Keratinocyte (primary cell): ENCODE data around the gene FADS3. TPM values are rescaled to one million over a fixed set of nuclear protein-coding genes. Genes with fewer than 3 reads are reported as not detected.

Experiments
- DNase-seq: peaks from one replicate; pipeline ENCODE4 v3.0.0-alpha.2; 2011; ENCODE audit warnings: low read depth, missing footprints, low spot score
- FAIRE-seq: peaks from 2 replicates; lab custom pipeline; 2011; peaks lifted over from hg19 to GRCh38; lab: Jason Lieb, UNC
- H2AFZ ChIP-seq: 2 replicates; pipeline ENCODE4 v1.6.0; 2012; ENCODE audit warnings: low read length, control low read depth, inconsistent platforms; ENCODE audit not compliant: control insufficient read depth
- H3K27ac ChIP-seq: 2 replicates; pipeline ENCODE4 v1.5.1; 2011; ENCODE audit warnings: low read length; ENCODE audit not compliant: control insufficient read depth, insufficient read depth
- H3K27me3 ChIP-seq: 3 replicates; pipeline ENCODE4 v1.6.0; 2011; ENCODE audit warnings: low read length; ENCODE audit not compliant: control insufficient read depth, insufficient read depth; ENCODE audit errors: extremely low read depth
- H3K36me3 ChIP-seq, 2 experiments: 2 replicates in 1 of 2; 3 replicates in 1 of 2; pipeline ENCODE4 v1.5.1; 2011; ENCODE audit warnings: low read length in 2 of 2, mild to moderate bottlenecking in 1 of 2; ENCODE audit not compliant: control insufficient read depth in 2 of 2, insufficient read depth in 2 of 2; ENCODE audit errors: extremely low read depth in 1 of 2
- H3K4me1 ChIP-seq: 3 replicates; pipeline ENCODE4 v1.5.1; 2011; ENCODE audit warnings: low read length; ENCODE audit not compliant: control insufficient read depth, insufficient read depth; ENCODE audit errors: extremely low read depth
- H3K4me2 ChIP-seq: 3 replicates; pipeline ENCODE4 v1.6.0; 2011; ENCODE audit warnings: low read depth, low read length; ENCODE audit not compliant: control insufficient read depth, insufficient read depth; ENCODE audit errors: extremely low read depth
- H3K4me3 ChIP-seq, 3 experiments: fragments of 200-600 bp in 1 of 3; sonication (generic) in 1 of 3; 2 replicates in 2 of 3; 3 replicates in 1 of 3; pipeline ENCODE4 v1.5.1; 2011 to 2016; ENCODE audit warnings: low read length in 3 of 3, mild to moderate bottlenecking in 3 of 3, control low read depth in 2 of 3, inconsistent platforms in 1 of 3, low read depth in 1 of 3, mixed read lengths in 1 of 3, mixed run types in 1 of 3, moderate library complexity in 1 of 3; ENCODE audit not compliant: control insufficient read depth in 2 of 3, insufficient read depth in 2 of 3; ENCODE audit errors: extremely low read depth in 1 of 3
- H3K79me2 ChIP-seq: 2 replicates; pipeline ENCODE4 v1.6.0; 2012; ENCODE audit warnings: low read length; ENCODE audit not compliant: control insufficient read depth, insufficient read depth
- H3K9ac ChIP-seq: 3 replicates; pipeline ENCODE4 v1.6.0; 2011; ENCODE audit warnings: low read length; ENCODE audit not compliant: control insufficient read depth, insufficient read depth; ENCODE audit errors: extremely low read depth
- H3K9me1 ChIP-seq: 3 replicates; pipeline ENCODE4 v1.6.0; 2011; ENCODE audit warnings: low read length; ENCODE audit not compliant: control insufficient read depth, insufficient read depth; ENCODE audit errors: extremely low read depth
- H3K9me3 ChIP-seq: 2 replicates; pipeline ENCODE4 v1.5.1; 2012; ENCODE audit warnings: low read depth, low read length; ENCODE audit not compliant: control insufficient read depth
- H4K20me1 ChIP-seq: 3 replicates; pipeline ENCODE4 v1.6.0; 2011; ENCODE audit warnings: low read length; ENCODE audit not compliant: control insufficient read depth, insufficient read depth; ENCODE audit errors: extremely low read depth
- CTCF ChIP-seq, 3 experiments: IDR thresholded peaks in 1 of 3; conservative IDR thresholded peaks in 1 of 3; optimal IDR thresholded peaks in 1 of 3; 2 replicates in 2 of 3; 3 replicates in 1 of 3; pipeline versions ENCODE3 to v1.5.1; 2011; ENCODE audit warnings: low read length in 3 of 3, mild to moderate bottlenecking in 3 of 3, moderate library complexity in 2 of 3, control low read depth in 1 of 3, inconsistent platforms in 1 of 3; ENCODE audit not compliant: insufficient read depth in 2 of 3; ENCODE audit errors: extremely low read depth in 1 of 3
- EZH2 ChIP-seq: IDR thresholded peaks from one replicate; pipeline ENCODE4 v1.6.1; 2012; ENCODE audit warnings: inconsistent platforms, mild to moderate bottlenecking, low read length, moderate library complexity
- dilution Hi-C: fragments of 300-500 bp; cut with MboI; formaldehyde crosslinking; loops from one replicate; pipeline ENCODE4 v1.7.0; 2020; ENCODE audit warnings: low sequenced_read_pairs; ENCODE audit not compliant: extremely low pct_ligation_motif_present
- polyA plus RNA-seq, 5 experiments: library from polyadenylated mRNA; depleted of rRNA in 3 of 5; stranded (reverse) in 3 of 5; stranded (forward) in 1 of 5; unstranded in 1 of 5; fragments of >200 nt; gene quantifications; 1 replicate in 1 of 5; 2 replicates in 3 of 5; 3 replicates in 1 of 5; pipeline versions ENCODE4 v1.2.1 to v1.2.3, GENCODE V29; 2011 to 2012; ENCODE audit warnings: missing spikeins in 2 of 5, low read depth in 1 of 5, low replicate concordance in 1 of 5

FADS3 gene
- polyA plus RNA-seq, 1 donor (not counting 4 experiments of a cell fraction or from before 2014, with no cell fraction given), result 33.9 TPM

- Histone ChIP-seq H3K79me2 (no peaks in the 10 kb centered on the region), H4K20me1 (peaks cover 3% of the 10 kb centered on the region), H3K9me3 (no peaks in the 10 kb centered on the region), H3K36me3 (no peaks in the 10 kb centered on the region), H3K4me2 (no peak overlapping the region), H3K4me3 (no peak overlapping the region), H3K27me3 (peaks cover 15% of the 10 kb centered on the region), H3K9ac (no peak overlapping the region), H3K27ac (no peak overlapping the region), H3K4me1 (no peaks in the 10 kb centered on the region), H2AFZ (no peak overlapping the region), H3K9me1 (no peaks in the 10 kb centered on the region)
- FAIRE-seq, result no peak
- TF ChIP-seq CTCF (optimal IDR thresholded peaks at IDR 0.05 in 1 of 3, IDR thresholded peaks at IDR 0.05 in 1 of 3, conservative IDR thresholded peaks at IDR 0.05 in 1 of 3; ENCODE audit: extremely low read depth in 1 of 3, insufficient read depth in 2 of 3, low read length in 3 of 3) (no peak), EZH2 (no peak)
- dilution Hi-C loops, result loop anchor here (25.0 kb wide), 1 partner anchor 175 kb away; no protein-coding TSS in a partner anchor
- DNase-seq, result no peak
Measured at GRCh38 chr11:61912530-61912898, 21.2 kb upstream of the FADS3 start.

DNA sequence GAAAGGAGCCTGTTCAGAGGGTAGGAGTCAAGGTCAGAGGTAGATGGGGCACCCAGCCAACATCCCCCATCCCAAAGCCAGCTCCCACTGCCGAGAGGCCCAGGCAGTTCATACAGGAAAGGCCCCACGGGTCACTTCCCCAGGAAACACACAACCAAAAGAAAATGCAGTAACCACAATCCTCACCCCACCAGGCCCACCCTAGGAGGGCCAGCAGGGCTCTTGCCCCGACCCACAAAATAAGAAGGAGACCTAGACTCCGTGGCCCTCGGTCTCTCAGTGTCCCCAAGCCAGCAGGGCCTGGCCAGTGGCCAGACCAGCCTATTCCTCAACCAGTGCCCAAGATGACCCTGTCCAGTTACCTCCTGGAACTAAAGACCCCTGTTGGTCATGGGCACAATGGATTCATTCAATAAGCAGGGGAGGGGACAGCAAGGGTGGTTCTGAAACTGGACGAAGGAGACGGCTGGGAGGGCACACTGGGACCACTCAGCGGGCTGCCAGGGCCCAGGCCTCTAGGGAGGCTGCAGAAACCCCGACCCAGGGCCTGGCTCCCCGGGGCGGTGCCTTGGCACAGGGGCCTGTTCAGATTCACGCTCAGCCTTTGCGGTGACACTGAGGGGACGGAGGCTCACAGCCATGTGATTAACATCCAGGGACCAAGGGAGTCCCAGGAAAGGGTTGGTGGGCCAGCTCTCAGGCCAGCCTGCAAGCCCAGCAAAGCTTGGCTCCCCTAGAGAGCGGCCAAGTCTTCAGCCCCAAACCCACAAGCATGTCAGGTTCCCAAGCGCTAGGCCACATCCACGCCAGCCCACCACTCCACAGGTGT is 20.6 kb upstream of the FADS3 start:
- Histone ChIP-seq H3K27me3 (peaks cover 12% of the 10 kb centered on the region), H3K36me3 (no peaks in the 10 kb centered on the region), H3K4me1 (no peaks in the 10 kb centered on the region), H3K9ac (no peak overlapping the region), H4K20me1 (peaks cover 3% of the 10 kb centered on the region), H3K79me2 (no peaks in the 10 kb centered on the region), H3K4me2 (no peak overlapping the region), H2AFZ (no peak overlapping the region), H3K9me3 (no peaks in the 10 kb centered on the region), H3K4me3 (no peak overlapping the region), H3K27ac (no peak overlapping the region), H3K9me1 (no peaks in the 10 kb centered on the region)
- FAIRE-seq (no peak), DNase-seq (no peak)
- no peak for TF ChIP-seq EZH2
- no peak for TF ChIP-seq CTCF (optimal IDR thresholded peaks at IDR 0.05 in 1 of 3, IDR thresholded peaks at IDR 0.05 in 1 of 3, conservative IDR thresholded peaks at IDR 0.05 in 1 of 3; ENCODE audit: extremely low read depth in 1 of 3, insufficient read depth in 2 of 3, low read length in 3 of 3)
- dilution Hi-C loops, result loop anchor here (25.0 kb wide), 1 partner anchor 175 kb away; no protein-coding TSS in a partner anchor
